Pons (tissue), 1 donor: ENCODE measurements around the gene NR3C1.
"Not testable (repeated sequence)": the region's sequence is repeated elsewhere in the genome, so short reads cannot be mapped to it uniquely, and the experiment has no call there.

Source experiments
- DNase-seq: peaks from one replicate; pipeline ENCODE4 v3.0.0-alpha.2; 2016; ENCODE audit warnings: low spot score

The NR3C1 gene

DNA sequence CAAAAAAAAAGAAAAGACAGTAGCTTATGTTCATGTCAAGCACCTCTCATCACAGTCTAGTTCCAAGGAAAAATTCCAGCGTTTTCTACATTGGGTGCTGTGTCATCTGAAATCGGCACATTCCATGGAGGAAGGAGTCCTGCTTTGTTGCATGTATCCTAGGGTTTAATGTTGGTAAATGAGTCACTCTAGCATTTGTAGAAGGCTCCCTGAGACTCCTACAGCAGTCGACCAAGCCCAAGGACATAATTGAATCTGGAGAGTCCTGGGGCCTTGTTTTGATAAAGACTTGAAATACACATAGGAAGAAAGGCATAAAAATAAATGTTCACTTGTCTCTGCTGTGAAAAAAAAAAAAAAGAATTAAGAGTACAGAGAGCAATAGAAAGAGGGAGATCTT, 69.1 kb downstream of the NR3C1 start:
- DNase-seq = not testable (repeated sequence)

DNA sequence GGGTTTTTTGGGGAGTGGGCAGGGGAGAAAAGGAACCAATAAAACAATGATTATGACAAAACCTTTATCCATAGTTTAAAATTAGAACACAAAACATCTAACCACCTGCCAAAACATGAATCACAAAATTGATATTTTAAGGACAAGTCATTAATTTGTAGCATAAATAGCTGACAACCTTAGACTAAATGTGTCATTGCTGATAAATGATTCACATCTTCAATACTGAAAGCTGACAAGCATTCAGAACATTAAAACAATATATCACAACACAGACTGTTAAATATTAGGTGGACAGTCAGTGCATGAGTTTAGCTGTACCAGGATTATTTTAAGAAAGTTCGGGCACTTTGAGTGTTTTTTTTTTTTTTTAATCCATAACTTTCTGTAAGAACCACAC, 71.5 kb downstream of the NR3C1 start:
- no peak for DNase-seq

DNA sequence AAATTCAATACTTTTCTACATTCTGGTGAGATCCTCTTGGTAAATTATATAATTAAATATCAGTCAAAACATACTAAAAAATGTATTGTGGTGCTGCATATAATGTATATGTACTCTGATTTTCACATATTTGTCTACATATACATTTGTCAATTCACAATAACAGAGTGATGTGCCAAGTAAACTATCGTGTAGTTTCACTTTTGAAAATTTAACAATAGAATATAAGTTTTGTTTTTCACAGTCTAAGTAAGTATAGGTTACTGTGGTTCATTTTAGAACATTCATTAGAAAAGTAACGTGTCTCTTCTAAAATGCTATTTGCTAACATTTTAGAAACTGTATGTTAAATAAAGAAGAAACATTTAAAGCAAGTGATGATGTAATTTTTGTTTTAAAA, 73.6 kb downstream of the NR3C1 start:
- no peak for DNase-seq

DNA sequence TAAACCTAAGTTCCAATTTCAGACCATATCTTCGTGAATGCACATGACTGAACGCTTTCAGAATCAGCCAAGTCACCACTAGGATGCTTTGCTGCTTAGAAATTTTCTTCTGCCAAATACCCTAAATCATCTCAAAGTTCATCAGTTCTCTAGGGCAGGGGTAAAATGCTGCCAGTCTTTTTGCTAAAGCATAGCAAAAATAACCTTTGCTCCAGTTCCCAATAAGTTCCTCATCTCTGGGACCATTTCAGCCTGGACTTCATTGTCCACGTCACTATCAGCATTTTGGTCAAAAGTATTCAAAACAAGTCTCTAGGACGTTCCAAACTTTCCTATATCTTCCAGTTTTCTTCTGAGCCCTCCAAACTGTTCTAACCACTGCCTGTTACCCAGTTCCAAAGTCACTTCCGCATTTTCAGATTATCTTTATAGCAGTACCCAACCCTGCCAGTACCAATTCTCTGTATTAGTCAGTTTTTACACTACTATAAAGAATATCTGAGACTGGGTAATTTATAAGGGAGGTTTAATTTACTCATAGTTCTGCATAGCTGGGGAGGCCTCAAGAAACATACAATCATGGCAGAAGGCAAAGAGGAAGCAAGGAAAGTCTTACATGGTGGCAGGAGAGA, 74.8 kb downstream of the NR3C1 start:
- no peak for DNase-seq

DNA sequence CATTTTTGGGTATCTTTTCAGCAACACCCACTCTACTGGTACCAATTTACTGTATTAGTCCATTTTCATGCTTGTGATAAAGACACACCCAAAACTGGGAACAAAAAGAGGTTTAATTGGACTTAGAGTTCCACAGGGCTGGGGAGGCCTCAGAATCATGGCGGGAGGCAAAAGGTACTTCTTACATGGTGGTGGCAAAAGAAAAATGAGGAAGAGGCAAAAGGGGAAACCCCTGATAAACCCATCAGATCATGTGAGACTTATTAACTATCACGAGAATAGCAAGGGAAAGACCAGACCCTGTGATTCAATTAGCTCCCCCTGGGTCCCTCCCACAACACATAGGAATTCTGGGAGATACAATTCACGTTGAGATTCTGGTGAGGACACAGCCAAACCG, 78.4 kb downstream of the NR3C1 start:
- not testable (repeated sequence) for DNase-seq

DNA sequence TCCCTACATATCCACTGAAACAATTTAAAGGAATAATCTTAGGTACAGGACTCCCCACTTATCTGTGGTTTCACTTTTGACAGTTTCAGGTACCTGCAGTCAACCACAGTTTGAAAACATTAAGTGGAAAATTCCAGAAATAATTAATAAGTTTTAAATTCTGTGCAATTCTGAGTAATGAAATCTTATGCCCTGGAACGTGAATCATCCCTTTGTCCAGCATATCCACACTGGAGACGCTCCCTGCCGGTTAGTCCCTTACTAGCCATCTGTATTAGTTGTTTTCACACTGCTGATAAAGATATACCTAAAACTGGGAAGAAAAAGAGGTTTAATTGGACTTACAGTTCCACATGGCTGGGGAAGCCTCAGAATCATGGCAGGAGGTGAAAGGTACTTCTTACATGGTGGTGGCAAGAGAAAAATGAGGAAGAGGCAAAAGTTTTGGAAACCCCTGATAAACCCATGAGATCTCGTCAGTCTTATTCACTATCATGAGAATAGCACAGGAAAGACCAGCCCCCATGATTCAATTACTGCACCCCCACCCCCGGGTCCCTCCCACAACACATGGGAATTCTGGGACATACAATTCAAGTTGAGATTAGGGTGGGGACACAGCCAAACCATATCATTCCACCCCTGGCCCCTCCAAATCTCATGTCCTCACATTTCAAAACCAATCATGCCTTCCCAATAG, 80.4 kb downstream of the NR3C1 start:
- DNase-seq = not testable (repeated sequence)

DNA sequence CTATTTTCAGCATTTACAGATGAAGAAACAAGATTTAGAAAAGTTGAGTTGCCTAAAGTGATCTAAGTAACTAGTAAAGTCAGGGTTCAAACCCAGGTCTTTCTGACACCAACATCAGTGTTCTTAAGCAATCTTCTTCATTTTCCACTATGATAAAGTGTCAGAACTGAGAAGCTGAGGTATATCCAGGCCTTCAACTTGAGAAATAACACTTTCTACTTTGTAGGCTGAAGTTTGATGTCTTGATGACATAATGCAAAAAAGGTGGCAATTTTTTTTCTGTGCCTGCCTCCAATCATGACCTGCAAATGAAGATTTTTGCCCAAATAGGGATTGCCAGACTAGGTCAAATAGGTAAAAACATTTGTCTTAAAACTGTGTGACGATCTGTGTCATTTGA, 81.3 kb downstream of the NR3C1 start:
- no peak for DNase-seq

DNA sequence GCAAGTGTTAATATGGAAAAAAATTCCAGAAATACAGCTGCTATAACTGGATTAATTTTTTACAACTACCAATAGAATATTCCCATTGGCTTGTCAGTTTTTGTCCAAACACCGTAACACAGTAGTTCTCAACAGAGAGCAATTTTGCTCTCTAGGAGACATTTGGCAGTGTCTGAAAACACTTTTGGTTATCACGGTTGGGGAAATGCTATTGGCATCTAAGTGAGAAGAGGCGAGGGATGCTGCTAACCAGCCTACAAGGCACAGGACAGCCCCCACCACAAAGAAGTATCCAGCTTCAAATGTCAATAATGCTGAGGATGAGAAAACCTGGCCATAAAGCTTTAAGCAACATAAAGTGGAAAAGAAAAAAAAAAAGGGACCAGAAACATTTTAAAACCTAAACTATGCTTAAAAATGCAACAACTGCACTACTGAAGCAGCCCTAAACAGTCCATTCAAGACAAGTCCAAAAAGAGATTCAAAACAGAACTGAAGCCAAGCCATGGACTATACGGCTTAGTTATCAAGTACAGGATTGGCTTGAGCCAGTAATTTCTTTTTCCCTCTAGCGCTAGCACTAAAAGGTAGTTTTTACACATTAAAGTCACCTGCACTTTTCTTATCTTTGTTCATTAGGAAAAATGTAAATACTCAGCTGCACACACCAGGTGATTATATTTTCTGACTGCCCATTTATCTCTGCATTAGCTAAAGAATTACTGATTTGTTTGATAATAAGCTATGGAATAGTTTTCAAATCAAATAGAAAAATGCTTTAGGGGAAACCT, 83.9 kb downstream of the NR3C1 start:
- DNase-seq = no peak

DNA sequence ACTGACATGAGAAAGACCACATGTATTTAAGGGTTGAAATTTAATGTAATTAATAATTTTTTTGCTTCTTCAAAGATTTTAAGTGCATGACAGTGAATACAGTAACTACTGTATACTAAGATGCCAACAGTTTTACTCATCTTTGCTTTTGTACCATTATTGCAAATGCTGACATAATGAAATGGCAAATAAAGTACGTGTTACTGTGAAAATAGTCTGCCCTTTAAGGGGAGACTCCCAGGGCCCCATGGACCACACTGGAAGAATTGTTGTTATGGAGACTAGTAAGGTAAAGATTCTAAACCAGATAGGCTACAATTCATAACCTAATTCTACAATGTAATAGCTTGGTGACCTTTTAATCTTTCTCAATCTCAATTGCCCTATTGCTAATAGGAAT, 84.7 kb downstream of the NR3C1 start:
- DNase-seq = no peak

DNA sequence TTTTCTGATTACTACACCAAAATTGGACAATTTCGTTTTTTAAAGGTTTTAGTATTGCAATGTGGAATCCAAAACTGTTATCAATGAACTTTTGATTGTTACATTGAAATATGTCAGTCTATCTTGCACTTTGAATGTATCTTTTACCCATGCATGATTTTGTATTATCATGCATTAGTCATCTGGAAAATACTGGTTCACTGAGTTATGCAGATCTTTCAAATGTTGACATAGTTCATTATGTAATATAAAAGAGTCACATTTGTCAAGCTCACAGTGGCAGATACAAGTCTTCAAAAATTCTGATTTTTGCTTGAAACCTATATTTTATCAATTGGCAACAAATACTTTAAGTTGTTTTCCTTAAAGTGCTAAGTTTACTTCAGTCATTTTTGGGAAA, 85.2 kb downstream of the NR3C1 start:
- DNase-seq = no peak

DNA sequence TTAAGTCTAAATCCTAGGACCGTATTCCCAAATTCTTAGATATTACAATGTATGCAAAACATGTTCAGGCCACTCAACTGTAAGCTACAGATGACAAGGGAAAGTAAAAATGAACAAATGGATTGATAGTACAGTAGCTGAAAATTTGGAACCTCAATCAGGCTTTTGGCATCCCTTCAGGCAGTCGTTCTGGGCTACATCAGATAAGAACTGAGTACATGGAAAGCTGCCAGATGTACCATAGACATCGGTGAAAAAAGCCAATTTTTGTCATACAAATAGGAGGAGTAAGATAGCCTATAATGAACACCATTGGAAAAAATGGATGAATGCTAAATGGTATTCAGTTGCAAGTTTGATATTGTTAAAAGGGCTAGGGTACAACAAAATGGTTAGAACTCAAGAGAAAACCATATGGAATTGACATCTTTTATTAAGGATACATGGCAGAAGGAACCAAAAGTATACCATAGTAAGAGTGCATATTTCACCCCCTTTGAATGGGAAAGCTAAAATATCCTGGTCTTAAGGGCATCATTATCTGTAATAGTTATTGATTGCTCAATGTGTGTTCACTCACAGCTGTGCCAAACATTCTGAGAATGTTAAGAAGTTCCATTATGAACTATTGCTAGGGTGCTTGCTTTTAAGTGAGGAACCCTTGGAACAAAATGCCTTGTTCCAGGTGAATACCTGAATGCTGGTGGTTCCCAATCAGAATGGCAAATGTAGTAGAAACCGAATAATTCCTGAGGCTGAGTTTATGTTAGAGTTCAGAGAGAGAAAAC, 86.4 kb downstream of the NR3C1 start:
- no peak for DNase-seq

DNA sequence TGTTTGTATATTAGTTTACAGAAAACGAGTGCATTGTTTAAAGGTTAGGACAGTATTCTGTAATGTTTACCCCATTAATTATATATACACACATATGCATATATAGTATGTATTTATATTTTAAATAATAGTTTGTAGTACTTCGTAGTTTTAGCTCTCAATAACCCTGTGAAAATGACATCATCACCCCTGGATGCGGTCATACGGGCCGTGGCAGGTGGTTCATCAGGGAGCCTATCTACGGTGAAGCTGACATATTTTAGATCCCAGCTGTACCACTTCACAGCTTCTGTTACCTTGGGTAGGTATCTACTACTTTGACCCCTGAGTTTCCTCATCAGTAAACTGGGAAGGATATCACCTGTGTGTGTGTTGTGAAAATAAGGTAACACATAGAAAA, 87.1 kb downstream of the NR3C1 start:
- no peak for DNase-seq

DNA sequence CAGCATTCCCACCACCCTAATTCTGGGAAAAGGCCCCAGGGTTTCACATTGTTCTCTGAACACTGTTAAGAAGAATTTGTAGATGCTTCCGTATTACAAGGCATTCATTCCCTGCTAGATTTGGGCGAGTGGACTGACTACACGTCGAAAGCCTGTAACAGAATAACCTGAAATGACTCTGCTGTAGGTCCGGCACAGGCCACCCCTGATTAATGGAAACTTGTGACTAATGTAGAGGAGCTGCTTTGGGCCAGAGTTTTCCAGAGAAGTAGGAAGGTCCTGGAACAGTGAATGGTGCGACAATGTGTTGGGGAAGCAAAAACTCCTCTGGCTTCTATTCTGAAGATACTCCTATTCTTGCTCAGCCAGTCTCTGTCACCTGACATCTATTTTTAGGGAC, 87.6 kb downstream of the NR3C1 start:
- no peak for DNase-seq

DNA sequence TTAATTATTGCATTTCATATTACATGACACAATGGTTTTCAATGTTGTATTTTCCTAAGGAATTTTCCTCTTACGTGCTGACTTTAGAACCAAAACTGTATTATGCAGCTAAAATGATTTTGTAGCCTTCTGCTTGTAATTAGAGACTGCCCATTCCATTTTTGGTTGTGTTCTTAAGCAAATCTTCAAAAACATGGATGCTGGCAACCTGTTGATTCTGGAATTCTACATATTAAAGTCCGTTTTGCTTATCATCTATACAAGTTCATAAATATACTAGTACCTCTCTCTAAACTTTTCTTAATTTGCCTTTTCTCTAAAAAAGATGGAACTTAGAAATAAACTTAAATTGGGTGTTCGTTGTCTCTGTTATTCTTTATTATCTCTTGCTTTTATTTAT, 88.3 kb downstream of the NR3C1 start:
- DNase-seq = no peak

DNA sequence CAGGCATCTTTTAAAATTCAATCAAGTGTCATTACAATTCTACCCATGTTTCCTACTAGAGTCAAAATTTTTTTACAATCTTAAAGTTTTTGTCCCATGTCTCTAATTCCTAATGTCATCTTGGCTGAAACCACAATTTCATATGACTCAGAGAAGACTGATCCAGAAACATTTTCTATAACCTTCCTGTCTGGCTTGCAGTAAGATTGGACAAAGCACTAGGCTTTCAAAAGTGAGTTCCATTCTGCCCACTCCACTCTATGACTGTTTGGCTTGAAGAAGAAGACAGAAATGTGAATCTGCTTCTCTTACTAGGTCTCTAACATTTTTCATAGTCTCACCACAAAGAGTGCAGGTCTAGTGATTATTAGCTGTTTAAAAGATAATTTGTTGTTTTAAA, 88.8 kb downstream of the NR3C1 start:
- no peak for DNase-seq

DNA sequence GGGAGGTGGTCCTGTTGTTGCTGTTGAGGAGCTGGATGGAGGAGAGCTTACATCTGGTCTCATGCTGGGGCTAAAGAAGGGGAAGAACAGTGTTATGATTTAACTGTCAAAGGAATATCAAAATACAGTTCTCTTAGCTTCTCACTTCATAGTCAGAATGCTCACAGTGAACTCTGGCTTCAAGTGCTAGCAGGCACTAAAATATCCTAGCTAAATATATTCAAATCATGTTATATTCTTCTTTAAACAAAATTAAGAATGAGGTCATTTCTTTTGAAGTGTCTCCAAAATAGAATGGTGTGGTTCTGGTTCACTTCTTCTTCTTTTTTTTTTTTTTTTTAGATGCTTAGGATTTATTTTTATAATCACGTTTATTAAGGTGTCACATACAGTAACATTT, 89.4 kb downstream of the NR3C1 start:
- no peak for DNase-seq

DNA sequence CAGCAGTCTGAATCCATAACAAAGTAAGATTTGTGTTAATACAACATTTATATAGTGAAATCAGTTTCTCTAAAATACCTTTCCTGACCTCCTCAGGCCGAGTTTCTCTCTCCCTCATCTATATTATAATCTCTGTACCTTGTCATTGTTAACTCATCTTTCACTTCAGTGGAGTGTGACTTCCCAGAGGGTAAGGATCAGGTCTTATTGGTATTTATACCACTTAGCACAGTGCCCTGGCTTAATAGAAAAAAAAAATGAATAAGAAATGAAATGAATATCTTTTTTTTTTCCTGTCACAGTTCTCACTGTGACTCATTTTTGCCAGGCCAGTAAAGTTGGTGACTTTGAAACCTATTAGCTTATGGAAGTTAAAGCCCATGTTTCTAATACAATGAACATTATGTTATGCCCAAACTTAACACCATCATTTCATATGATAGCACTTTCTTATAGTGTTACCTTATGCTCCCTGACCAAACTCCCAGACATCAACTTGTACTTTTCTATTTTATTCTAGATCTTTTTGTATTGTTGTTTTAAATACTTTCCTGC, 90.1 kb downstream of the NR3C1 start:
- no peak for DNase-seq

DNA sequence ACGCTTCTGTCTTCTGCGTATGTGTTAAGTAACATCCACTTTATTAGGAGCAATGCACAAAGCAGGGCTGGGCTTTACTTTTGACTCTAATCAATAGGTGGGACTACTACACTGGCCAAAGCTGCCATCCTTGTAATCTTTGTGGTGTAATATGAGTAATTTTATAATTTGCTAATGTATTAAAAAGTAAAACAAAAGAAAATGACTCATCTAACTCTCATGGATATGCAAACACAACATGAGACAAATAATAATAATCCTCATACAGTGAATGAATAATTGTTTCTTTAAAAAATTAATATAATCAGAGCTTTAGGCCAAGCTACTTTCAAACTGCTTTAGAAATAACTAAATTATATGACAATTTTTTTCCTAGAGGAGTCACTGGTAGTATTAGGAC, 90.7 kb downstream of the NR3C1 start:
- no peak for DNase-seq

DNA sequence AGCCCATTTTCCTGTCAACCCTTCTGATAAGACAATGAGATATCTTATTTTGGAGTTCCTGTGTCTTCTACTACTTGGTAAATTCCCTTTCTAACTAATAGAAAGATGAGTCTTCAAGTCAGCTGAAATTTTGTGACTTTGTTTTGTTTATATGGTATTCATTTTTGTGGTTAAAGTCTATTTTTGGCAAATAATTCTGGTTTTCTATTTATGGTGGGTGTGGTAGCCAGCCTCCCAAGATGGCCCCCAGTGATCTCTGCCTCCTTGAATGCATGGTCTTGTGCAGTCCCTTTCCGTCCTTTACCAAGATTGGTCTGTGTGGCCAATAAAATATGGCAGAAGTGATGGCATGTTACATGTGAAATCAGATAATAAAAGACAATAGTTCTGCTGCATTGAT, 91.5 kb downstream of the NR3C1 start:
- DNase-seq = no peak

DNA sequence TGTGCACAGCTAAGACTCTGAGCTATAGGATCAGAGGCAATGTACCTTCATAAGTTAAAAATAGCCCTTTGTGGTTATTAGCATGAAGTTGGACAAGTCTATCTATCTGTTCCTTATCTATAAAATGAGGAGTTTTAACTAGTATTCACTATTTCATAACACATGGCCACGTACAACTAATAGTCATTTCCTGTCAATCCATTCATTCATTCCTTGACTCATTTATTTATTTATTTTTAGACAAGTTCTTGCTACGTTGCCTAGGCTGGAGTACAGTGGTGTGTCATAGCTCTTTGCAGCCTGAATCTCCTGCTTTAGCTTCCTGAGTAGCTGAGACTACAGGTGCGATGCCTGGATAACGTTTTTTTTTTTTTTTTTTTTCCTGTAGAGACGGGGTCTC, 92.1 kb downstream of the NR3C1 start:
- DNase-seq = no peak

DNA sequence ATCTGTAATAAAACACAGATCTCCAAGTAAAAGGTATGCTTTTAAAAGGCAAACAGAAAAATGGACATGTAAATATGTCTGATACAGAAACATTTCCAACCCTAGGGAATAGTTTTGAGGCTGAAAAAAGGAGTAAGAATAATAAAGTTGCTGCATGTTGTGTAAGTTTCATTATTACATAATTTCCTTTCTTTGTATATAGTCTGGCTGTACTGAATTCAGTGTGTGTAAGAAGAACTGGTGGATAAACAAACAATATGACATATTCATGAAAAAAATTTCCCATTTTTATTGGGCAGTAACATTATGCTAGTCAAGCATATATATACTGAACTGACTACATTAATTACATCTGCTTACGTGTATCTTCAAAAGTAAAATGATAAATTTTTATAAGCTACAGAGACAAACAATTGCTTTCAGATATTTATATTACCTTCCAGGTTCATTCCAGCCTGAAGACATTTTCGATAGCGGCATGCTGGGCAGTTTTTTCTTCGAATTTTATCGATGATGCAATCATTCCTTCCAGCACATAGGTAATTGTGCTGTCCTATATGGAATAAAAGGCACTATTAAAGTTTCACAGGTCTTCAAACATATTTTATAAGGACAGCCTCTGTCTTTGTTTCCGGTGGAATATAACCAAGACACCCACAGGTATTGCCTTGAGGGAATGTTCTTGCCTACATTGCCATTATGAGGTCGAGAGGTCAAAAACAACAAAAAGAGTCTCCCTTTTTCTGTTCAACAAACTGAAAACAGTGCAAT, 93.6 kb downstream of the NR3C1 start:
- DNase-seq = no peak
